Thymus (tissue), 11 donors: ENCODE results near the gene MLLT1. TPM values are rescaled to one million over a fixed set of nuclear protein-coding genes. Genes with fewer than 3 reads are reported as not detected.
A peak's percentile ranks its signal among the peaks of the same experiment; 100 is the strongest.

Experiments used
- DNase-seq, 9 donors: peaks; one replicate each; pipeline ENCODE4 v3.0.0-alpha.2; 2013; ENCODE audit warnings: low spot score in 9 of 9, low read depth in 6 of 9, missing footprints in 1 of 9
- H3K27ac ChIP-seq, 2 donors: one replicate each; pipeline ENCODE4 v1.5.1; 2013; ENCODE audit warnings: control low read depth in 1 of 2, low read depth in 1 of 2, low read length in 1 of 2, mild to moderate bottlenecking in 1 of 2, moderate library complexity in 1 of 2
- H3K27me3 ChIP-seq, 2 donors: one replicate each; pipeline ENCODE4 v1.5.1; 2013; ENCODE audit warnings: low read length in 1 of 2; ENCODE audit not compliant: control insufficient read depth in 2 of 2, insufficient read depth in 1 of 2
- H3K36me3 ChIP-seq, 2 donors: one replicate each; pipeline ENCODE4 v1.5.1; 2013; ENCODE audit warnings: low read length in 1 of 2, mild to moderate bottlenecking in 1 of 2, moderate library complexity in 1 of 2; ENCODE audit not compliant: control insufficient read depth in 2 of 2, insufficient read depth in 2 of 2
- H3K4me1 ChIP-seq, 2 donors: one replicate each; pipeline ENCODE4 v1.5.1; 2013; ENCODE audit warnings: low read length in 2 of 2; ENCODE audit not compliant: control insufficient read depth in 2 of 2, insufficient read depth in 2 of 2
- H3K4me3 ChIP-seq, 2 donors: one replicate each; pipeline ENCODE4 v1.5.1; 2013; ENCODE audit warnings: low read length in 2 of 2, control low read depth in 1 of 2, mild to moderate bottlenecking in 1 of 2
- H3K9me3 ChIP-seq, 2 donors: one replicate each; pipeline ENCODE4 v1.5.1; 2013; ENCODE audit warnings: low read length in 1 of 2, mild to moderate bottlenecking in 1 of 2; ENCODE audit not compliant: control insufficient read depth in 2 of 2, insufficient read depth in 1 of 2
- WGBS: extraction: QIAGEN DNeasy Blood & Tissue Kit; methylation state at CpG from one replicate; pipeline ENCODE4 v1.1.7; 2013; 5-methylcytosine and 5-hydroxymethylcytosine counted together
- polyA plus RNA-seq: library from polyadenylated mRNA; stranded (reverse); fragments of 200-250 nt; gene quantifications from one replicate; pipeline ENCODE4 v1.2.3, GENCODE V29; 2013
- total RNA-seq: library from RNA; stranded (reverse); fragments of 120-200 nt; gene quantifications from one replicate; pipeline ENCODE4 v1.2.4, GENCODE V29; 2013
- donor health status: healthy.

Gene MLLT1
- total and polyA plus RNA-seq, 2 donors = 6.9 to 24.7 TPM

GRCh38 chr19:6272411-6272791 is 7.4 kb downstream of the MLLT1 start:
- DNase-seq = no peak
- Histone ChIP-seq H3K4me1 (peaks cover 0 to 58% of the 10 kb centered on the region in 2 donors), H3K36me3 (peaks cover 35 to 38% of the 10 kb centered on the region in 2 donors), H3K27ac (peak overlapping the region; percentile 25 to 62), H3K4me3 (no peak overlapping the region), H3K27me3 (no peaks in the 10 kb centered on the region), H3K9me3 (no peaks in the 10 kb centered on the region)
- WGBS = 93% methylated on average over 11 of the region's 11 CpGs

- peak in 1 of 9 donors; percentile 10 for DNase-seq
- WGBS = 93% methylated on average over 35 of the region's 35 CpGs
- H3K27me3 ChIP-seq = no peaks in the 10 kb centered on the region
- H3K4me1 ChIP-seq = peaks cover 0 to 53% of the 10 kb centered on the region in 2 donors
- peak overlapping the region; percentile 62 to 79 for H3K27ac ChIP-seq
- H3K9me3 ChIP-seq = no peaks in the 10 kb centered on the region
- H3K36me3 ChIP-seq = peaks cover 34 to 40% of the 10 kb centered on the region in 2 donors
- no peak overlapping the region for H3K4me3 ChIP-seq
Observed at GRCh38 chr19:6271721-6272410, 7.9 kb downstream of the MLLT1 start.

- no peak for DNase-seq
- peak overlapping the region in 1 of 2 donors; percentile 37 for H3K27ac ChIP-seq
Observed at GRCh38 chr19:6271251-6271650, 8.5 kb downstream of the MLLT1 start.

GRCh38 chr19:6270822-6271221 is 9.0 kb downstream of the MLLT1 start:
- DNase-seq = no peak
- Histone ChIP-seq H3K4me1 (peaks cover 0 to 43% of the 10 kb centered on the region in 2 donors), H3K36me3 (peaks cover 32 to 38% of the 10 kb centered on the region in 2 donors), H3K4me3 (no peak overlapping the region), H3K9me3 (no peaks in the 10 kb centered on the region), H3K27ac (peak overlapping the region in 1 of 2 donors; percentile 21), H3K27me3 (no peaks in the 10 kb centered on the region)
- WGBS = 98% methylated on average over 17 of the region's 17 CpGs

More at GRCh38 chr19:6271251-6271650, 8.5 kb downstream of the MLLT1 start:
- Histone ChIP-seq H3K27me3 (no peaks in the 10 kb centered on the region), H3K36me3 (peaks cover 32 to 40% of the 10 kb centered on the region in 2 donors), H3K4me3 (no peak overlapping the region), H3K4me1 (peaks cover 0 to 47% of the 10 kb centered on the region in 2 donors), H3K9me3 (no peaks in the 10 kb centered on the region)
- WGBS = 93% methylated on average over 9 of the region's 9 CpGs

- WGBS = 97% methylated on average over 31 of the region's 31 CpGs
- peaks cover 34 to 38% of the 10 kb centered on the region in 2 donors for H3K36me3 ChIP-seq
- no peak overlapping the region for H3K4me3 ChIP-seq
- H3K9me3 ChIP-seq = no peaks in the 10 kb centered on the region
- DNase-seq = no peak
- no peaks in the 10 kb centered on the region for H3K27me3 ChIP-seq
- H3K4me1 ChIP-seq = peaks cover 0 to 37% of the 10 kb centered on the region in 2 donors
- no peak overlapping the region for H3K27ac ChIP-seq
Observed at GRCh38 chr19:6270076-6270745, 9.6 kb downstream of the MLLT1 start.

GRCh38 chr19:6269101-6269886 is 10.5 kb downstream of the MLLT1 start:
- peaks cover 36 to 38% of the 10 kb centered on the region in 2 donors for H3K36me3 ChIP-seq
- H3K9me3 ChIP-seq = no peaks in the 10 kb centered on the region
- H3K4me3 ChIP-seq = no peak overlapping the region
- peaks cover 0 to 28% of the 10 kb centered on the region in 2 donors for H3K4me1 ChIP-seq
- H3K27me3 ChIP-seq = no peaks in the 10 kb centered on the region
- DNase-seq = no peak
- WGBS = 97% methylated on average over 33 of the region's 33 CpGs
- H3K27ac ChIP-seq = no peak overlapping the region

- no peak for DNase-seq
- H3K9me3 ChIP-seq = no peaks in the 10 kb centered on the region
- H3K36me3 ChIP-seq = peaks cover 36 to 40% of the 10 kb centered on the region in 2 donors
- peaks cover 0 to 25% of the 10 kb centered on the region in 2 donors for H3K4me1 ChIP-seq
- H3K27ac ChIP-seq = no peak overlapping the region
- WGBS = 99% methylated on average over 4 of the region's 4 CpGs
- H3K27me3 ChIP-seq = no peaks in the 10 kb centered on the region
- H3K4me3 ChIP-seq = no peak overlapping the region
Observed at GRCh38 chr19:6268382-6268771, 11.4 kb downstream of the MLLT1 start.

GRCh38 chr19:6267552-6268381 is 12.0 kb downstream of the MLLT1 start:
- Histone ChIP-seq H3K9me3 (no peaks in the 10 kb centered on the region), H3K27ac (no peak overlapping the region), H3K4me3 (no peak overlapping the region), H3K27me3 (no peaks in the 10 kb centered on the region), H3K4me1 (peaks cover 0 to 19% of the 10 kb centered on the region in 2 donors), H3K36me3 (peaks cover 36 to 44% of the 10 kb centered on the region in 2 donors)
- WGBS = 94% methylated on average over 17 of the region's 17 CpGs
- DNase-seq = no peak
